COR-L47 (cell line): ENCODE data around the gene DNMT3A.

ENCODE experiments used
- DNase-seq: peaks from one replicate; lab custom pipeline; 2025; lab: John Stamatoyannopoulos, UW

The DNMT3A gene

GRCh38 chr2:25341753-25342371, at the start of gene DNMT3A:
TSS of gene DNMT3A (minus strand) at chr2:25341925. CDS start at chr2:25313984, 27,941 bp downstream.
- peak; percentile 71 for DNase-seq

GRCh38 chr2:25389161-25389560, 47.4 kb upstream of the DNMT3A start:
- no peak for DNase-seq

- DNase-seq = no peak
These were observed 46.8 kb upstream of the DNMT3A start for GRCh38 chr2:25388491-25388890.

- peak; percentile 25 for DNase-seq
These were observed 46.2 kb upstream of the DNMT3A start for GRCh38 chr2:25387876-25388449.

- DNase-seq = no peak
These were observed 45.5 kb upstream of the DNMT3A start for GRCh38 chr2:25386971-25387875.

- DNase-seq = no peak
These were observed 44.2 kb upstream of the DNMT3A start for GRCh38 chr2:25385910-25386309.

- DNase-seq = no peak
These were observed 42.1 kb upstream of the DNMT3A start for GRCh38 chr2:25383806-25384205.

GRCh38 chr2:25381502-25381901, 39.8 kb upstream of the DNMT3A start:
- no peak for DNase-seq

GRCh38 chr2:25380586-25381375, 39.1 kb upstream of the DNMT3A start:
- DNase-seq = no peak

- DNase-seq = no peak
These were observed 38.3 kb upstream of the DNMT3A start for GRCh38 chr2:25380023-25380422.

- no peak for DNase-seq
These were observed 37.8 kb upstream of the DNMT3A start for GRCh38 chr2:25379535-25379934.

GRCh38 chr2:25378731-25379490, 37.2 kb upstream of the DNMT3A start:
- no peak for DNase-seq

GRCh38 chr2:25377822-25378421, 36.2 kb upstream of the DNMT3A start:
- no peak for DNase-seq

- DNase-seq = peak; percentile 93
These were observed 35.3 kb upstream of the DNMT3A start for GRCh38 chr2:25376750-25377621.

- no peak for DNase-seq
These were observed 34.3 kb upstream of the DNMT3A start for GRCh38 chr2:25375989-25376545.

- DNase-seq = no peak
These were observed 33.8 kb upstream of the DNMT3A start for GRCh38 chr2:25375371-25375988.

GRCh38 chr2:25374827-25375226, 33.1 kb upstream of the DNMT3A start:
- DNase-seq = no peak

- DNase-seq = no peak
These were observed 32.7 kb upstream of the DNMT3A start for GRCh38 chr2:25374411-25374810.
